OCI-LY1 (cell line): ENCODE data around the gene LRTM2.

Experiments
- H2AFZ ChIP-seq: fragments of 200-600 bp; sonication (generic), shearing (Covaris generic); 2 replicates; pipeline ENCODE4 v1.6.0; 2014; ENCODE audit warnings: antibody characterized with exemption, mild to moderate bottlenecking, low read length
- H3F3A ChIP-seq: fragments of 200-600 bp; sonication (generic), shearing (Covaris generic); 2 replicates; pipeline ENCODE4 v1.6.0; 2014; ENCODE audit warnings: mild to moderate bottlenecking, antibody characterized with exemption, low read length, moderate library complexity; ENCODE audit not compliant: insufficient read depth
- H3K27ac ChIP-seq: fragments of 200-600 bp; sonication (generic); 2 replicates; pipeline ENCODE4 v1.5.1; 2014; ENCODE audit warnings: low read length, mixed run types, mild to moderate bottlenecking, low read depth; ENCODE audit not compliant: poor library complexity, severe bottlenecking
- H3K27me3 ChIP-seq: fragments of 200-600 bp; sonication (generic); 2 replicates; pipeline ENCODE4 v1.6.0; 2014; ENCODE audit warnings: antibody characterized with exemption, mild to moderate bottlenecking, low read length, moderate library complexity; ENCODE audit not compliant: insufficient read depth
- H3K36me3 ChIP-seq: fragments of 200-600 bp; sonication (generic); 2 replicates; pipeline ENCODE4 v1.6.1; 2014; ENCODE audit warnings: mild to moderate bottlenecking, antibody characterized with exemption, low read length, moderate library complexity, mixed read lengths; ENCODE audit not compliant: insufficient read depth
- H3K4me1 ChIP-seq: fragments of 200-600 bp; sonication (generic); 2 replicates; pipeline ENCODE4 v1.5.1; 2014; ENCODE audit warnings: mild to moderate bottlenecking, low read length, moderate library complexity; ENCODE audit not compliant: insufficient read depth, severe bottlenecking
- H3K4me2 ChIP-seq: fragments of 200-600 bp; sonication (generic), shearing (Covaris generic); 2 replicates; pipeline ENCODE4 v1.6.1; 2014; ENCODE audit warnings: low read length
- H3K4me3 ChIP-seq: fragments of 200-600 bp; sonication (generic); 2 replicates; pipeline ENCODE4 v1.5.1; 2014; ENCODE audit warnings: low read length, low read depth, mild to moderate bottlenecking, mixed read lengths; ENCODE audit not compliant: poor library complexity, severe bottlenecking
- H3K79me2 ChIP-seq: fragments of 200-600 bp; shearing (Covaris generic); 2 replicates; pipeline ENCODE4 v1.6.1; 2016; ENCODE audit warnings: mixed run types, low read length, mixed read lengths; ENCODE audit not compliant: insufficient read depth
- H3K9ac ChIP-seq: fragments of 200-600 bp; sonication (generic), shearing (Covaris generic); 2 replicates; pipeline ENCODE4 v1.6.1; 2014; ENCODE audit warnings: mild to moderate bottlenecking, low read length, mixed read lengths
- H3K9me2 ChIP-seq: fragments of 200-600 bp; sonication (generic), shearing (Covaris generic); 2 replicates; pipeline ENCODE4 v1.6.1; 2014; ENCODE audit warnings: low read depth, mild to moderate bottlenecking, low read length, mixed read lengths
- H3K9me3 ChIP-seq: fragments of 200-600 bp; shearing (Covaris generic); 2 replicates; pipeline ENCODE4 v1.6.1; 2014; ENCODE audit warnings: low read length, mixed read lengths
- H4K20me1 ChIP-seq: fragments of 200-600 bp; sonication (generic), shearing (Covaris generic); 2 replicates; pipeline ENCODE4 v1.6.0; 2016; ENCODE audit warnings: mild to moderate bottlenecking, low read length; ENCODE audit not compliant: insufficient read depth
- EZH2 ChIP-seq: fragments of 200-600 bp; sonication (generic), shearing (Covaris generic); IDR thresholded peaks from 2 replicates; pipeline ENCODE4 v1.8.0; 2017; ENCODE audit warnings: borderline replicate concordance, mixed run types, mild to moderate bottlenecking, antibody characterized with exemption, low read length, moderate library complexity, mixed read lengths
- TF ChIP-seq, protein P1 (sequence below): fragments of 200-600 bp; sonication (generic), shearing (Covaris generic); IDR thresholded peaks from 2 replicates; pipeline ENCODE4 v1.5.1; 2017; ENCODE audit warnings: mild to moderate bottlenecking, antibody characterized with exemption, low read length, moderate library complexity, mixed read lengths

LRTM2 gene

DNA sequence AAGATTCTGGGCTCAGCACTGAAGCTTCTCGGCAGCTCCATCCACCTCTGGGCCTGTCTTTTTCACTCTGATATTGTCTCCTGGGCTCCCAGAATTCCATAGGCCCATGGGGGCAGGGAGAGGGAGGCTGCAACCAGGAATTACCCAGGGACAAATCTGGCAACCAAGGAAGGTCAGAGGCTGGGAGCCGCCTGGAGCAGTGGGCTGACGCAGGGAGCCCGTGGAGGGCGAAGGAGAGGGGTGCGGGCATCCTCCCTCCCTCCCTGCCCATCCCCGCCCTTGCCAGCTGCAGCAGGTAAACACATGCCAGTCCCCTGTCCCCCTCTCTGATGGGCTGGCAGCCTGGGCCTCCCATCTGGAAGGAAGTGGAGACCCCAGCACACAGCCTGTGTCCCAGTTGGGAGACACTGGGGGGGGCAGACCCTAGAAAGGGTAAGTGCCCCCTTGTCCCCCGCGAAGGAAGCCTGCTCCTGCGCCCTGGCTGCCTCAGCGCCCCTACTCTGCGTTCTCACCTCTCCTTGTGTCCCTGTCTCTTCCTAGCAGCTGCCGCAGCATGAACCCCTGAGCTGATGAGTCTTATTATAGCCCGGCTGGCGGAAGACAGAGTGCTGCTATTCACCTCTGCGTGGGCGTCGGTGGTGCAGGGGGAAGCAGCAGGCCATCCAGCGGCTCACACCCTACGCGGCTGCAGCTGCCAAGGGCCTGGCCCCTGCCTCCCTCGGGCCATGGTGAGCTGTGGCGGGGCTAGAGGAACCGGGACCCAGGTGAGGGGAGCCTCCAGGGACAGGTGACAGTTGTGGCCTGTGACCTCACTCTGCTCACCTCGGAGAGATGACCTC lies 6.7 kb downstream of the LRTM2 start:
- H4K20me1 ChIP-seq, result no peaks in the 10 kb centered on the region
- no peak for TF ChIP-seq EZH2
- TF ChIP-seq, protein P1, sequence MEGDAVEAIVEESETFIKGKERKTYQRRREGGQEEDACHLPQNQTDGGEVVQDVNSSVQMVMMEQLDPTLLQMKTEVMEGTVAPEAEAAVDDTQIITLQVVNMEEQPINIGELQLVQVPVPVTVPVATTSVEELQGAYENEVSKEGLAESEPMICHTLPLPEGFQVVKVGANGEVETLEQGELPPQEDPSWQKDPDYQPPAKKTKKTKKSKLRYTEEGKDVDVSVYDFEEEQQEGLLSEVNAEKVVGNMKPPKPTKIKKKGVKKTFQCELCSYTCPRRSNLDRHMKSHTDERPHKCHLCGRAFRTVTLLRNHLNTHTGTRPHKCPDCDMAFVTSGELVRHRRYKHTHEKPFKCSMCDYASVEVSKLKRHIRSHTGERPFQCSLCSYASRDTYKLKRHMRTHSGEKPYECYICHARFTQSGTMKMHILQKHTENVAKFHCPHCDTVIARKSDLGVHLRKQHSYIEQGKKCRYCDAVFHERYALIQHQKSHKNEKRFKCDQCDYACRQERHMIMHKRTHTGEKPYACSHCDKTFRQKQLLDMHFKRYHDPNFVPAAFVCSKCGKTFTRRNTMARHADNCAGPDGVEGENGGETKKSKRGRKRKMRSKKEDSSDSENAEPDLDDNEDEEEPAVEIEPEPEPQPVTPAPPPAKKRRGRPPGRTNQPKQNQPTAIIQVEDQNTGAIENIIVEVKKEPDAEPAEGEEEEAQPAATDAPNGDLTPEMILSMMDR, result no peak
- H3K4me3 ChIP-seq, result no peak overlapping the region
- no peaks in the 10 kb centered on the region for H3K79me2 ChIP-seq
- H3K9me3 ChIP-seq, result no peaks in the 10 kb centered on the region
- no peaks in the 10 kb centered on the region for H3K9me2 ChIP-seq
- no peak overlapping the region for H3K9ac ChIP-seq
- no peaks in the 10 kb centered on the region for H3K36me3 ChIP-seq
- no peak overlapping the region for H2AFZ ChIP-seq
- no peak overlapping the region for H3K4me2 ChIP-seq
- H3K4me1 ChIP-seq, result no peaks in the 10 kb centered on the region
- peaks cover 16% of the 10 kb centered on the region; the same call in 1 of the 2 replicates for H3K27me3 ChIP-seq
- no peak overlapping the region for H3K27ac ChIP-seq
- H3F3A ChIP-seq, result no peaks in the 10 kb centered on the region

DNA sequence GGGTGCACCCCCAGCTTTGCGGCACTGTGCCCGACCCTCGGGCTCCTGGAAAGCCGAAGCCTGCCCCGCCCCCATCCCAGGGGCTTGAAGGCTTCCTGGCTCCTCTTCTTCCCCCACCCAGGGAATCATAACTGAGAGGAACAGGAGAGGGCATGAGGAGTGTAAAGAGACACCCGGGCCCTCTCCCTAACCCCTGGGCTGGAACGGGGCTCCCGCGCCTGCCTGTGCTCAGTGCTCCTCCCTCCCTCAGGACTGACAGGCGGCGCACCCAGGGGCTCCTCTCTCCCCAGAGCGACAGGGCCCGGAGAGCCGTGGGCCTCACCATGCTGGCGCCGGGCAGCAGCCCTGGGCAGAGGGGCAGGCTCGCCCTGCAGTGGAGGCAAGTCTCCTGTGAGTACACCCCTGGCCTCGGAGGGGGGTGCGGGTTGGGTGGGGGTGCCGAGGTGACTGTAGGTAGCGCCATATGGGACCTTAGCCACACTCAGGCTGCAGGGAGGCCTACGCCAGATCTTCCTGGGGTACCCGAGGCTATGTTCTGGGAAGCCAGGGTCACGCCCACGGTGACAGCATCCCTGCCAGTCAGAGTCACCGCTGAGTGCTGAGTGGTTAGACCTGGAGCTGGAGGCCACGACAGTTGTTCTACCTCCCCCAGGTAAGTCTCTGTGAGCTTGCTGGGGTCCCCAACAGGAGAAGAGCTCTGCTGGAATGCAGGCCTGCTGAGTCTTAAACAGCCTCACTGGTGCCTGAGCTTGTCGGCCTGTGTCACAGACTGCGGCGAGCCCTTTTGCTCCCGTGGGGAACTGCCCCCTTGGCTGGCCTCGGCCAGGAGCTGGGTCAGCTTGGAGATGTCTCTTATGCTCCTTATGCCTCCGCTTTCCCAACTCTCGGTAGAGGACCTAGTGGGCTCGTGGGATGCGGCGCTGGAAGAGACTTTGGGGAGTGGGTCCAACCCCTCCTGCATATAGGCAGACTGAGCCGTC lies 7.8 kb downstream of the LRTM2 start:
- peaks cover 16% of the 10 kb centered on the region; the same call in 1 of the 2 replicates for H3K27me3 ChIP-seq

DNA sequence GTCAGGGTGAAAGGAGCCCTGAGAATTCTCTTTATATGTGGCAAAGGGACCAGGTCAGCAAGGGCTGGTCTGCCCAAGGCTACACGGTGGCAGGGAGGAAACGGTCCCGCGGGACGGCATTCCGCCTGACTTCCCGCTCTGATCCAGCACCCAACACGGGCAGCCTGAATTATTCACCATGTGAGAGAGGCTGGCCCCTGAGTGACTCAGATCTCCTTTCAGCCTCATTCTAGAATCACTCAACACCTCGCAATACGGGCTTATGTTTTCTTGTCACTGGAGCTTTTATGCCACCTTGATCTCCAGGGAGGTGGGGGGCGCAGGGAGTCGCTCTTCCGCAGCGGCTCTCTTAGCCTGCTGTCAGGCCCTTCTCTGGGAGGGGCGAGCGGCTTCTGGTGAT lies 8.5 kb downstream of the LRTM2 start:
- H3K4me2 ChIP-seq, result no peak overlapping the region
- no peaks in the 10 kb centered on the region for H3K9me2 ChIP-seq
- H3F3A ChIP-seq, result no peaks in the 10 kb centered on the region
- no peak overlapping the region for H3K27ac ChIP-seq
- H3K4me3 ChIP-seq, result no peak overlapping the region
- H3K9ac ChIP-seq, result no peak overlapping the region
- H3K4me1 ChIP-seq, result no peaks in the 10 kb centered on the region
- no peaks in the 10 kb centered on the region for H3K9me3 ChIP-seq
- H3K36me3 ChIP-seq, result no peaks in the 10 kb centered on the region
- no peaks in the 10 kb centered on the region for H4K20me1 ChIP-seq
- no peak overlapping the region for H2AFZ ChIP-seq
- TF ChIP-seq, protein P1, result no peak
- no peak for TF ChIP-seq EZH2
- no peaks in the 10 kb centered on the region for H3K79me2 ChIP-seq
- 0 out of 2 replicates have a peak, but pooled peaks cover 16% of the 10 kb centered on the region for H3K27me3 ChIP-seq

More for the DNA sequence above, 7.8 kb downstream of the LRTM2 start:
- no peaks in the 10 kb centered on the region for H3K9me3 ChIP-seq
- no peak overlapping the region for H3K27ac ChIP-seq
- no peak overlapping the region for H3K4me3 ChIP-seq
- no peak overlapping the region for H2AFZ ChIP-seq
- no peaks in the 10 kb centered on the region for H3K4me1 ChIP-seq
- H3K79me2 ChIP-seq, result no peaks in the 10 kb centered on the region
- H3K9ac ChIP-seq, result no peak overlapping the region
- no peaks in the 10 kb centered on the region for H3K36me3 ChIP-seq
- H4K20me1 ChIP-seq, result no peaks in the 10 kb centered on the region
- no peaks in the 10 kb centered on the region for H3F3A ChIP-seq
- H3K9me2 ChIP-seq, result no peaks in the 10 kb centered on the region
- TF ChIP-seq, protein P1, result no peak
- no peak for TF ChIP-seq EZH2
- no peak overlapping the region for H3K4me2 ChIP-seq
